Neural cell (in vitro differentiated cells): ENCODE data around the gene MTA1. TPM values are rescaled to one million over a fixed set of nuclear protein-coding genes. Genes with fewer than 3 reads are reported as not detected.

Source experiments
- H2AFZ ChIP-seq: fragments of 200-600, 300-800 bp; sonication (generic), shearing (Covaris generic); 2 replicates; pipeline ENCODE4 v1.6.0; 2014; ENCODE audit warnings: low read depth, mild to moderate bottlenecking, antibody characterized with exemption, low read length, moderate library complexity
- H3F3A ChIP-seq: fragments of 200-600 bp; shearing (Covaris generic); 2 replicates; pipeline ENCODE4 v1.6.1; 2016; ENCODE audit warnings: mild to moderate bottlenecking, moderate library complexity, mixed read lengths, antibody characterized with exemption, low read length; ENCODE audit not compliant: insufficient read depth, poor library complexity, severe bottlenecking
- H3K27ac ChIP-seq: fragments of 200-600, 300-800 bp; sonication (generic), shearing (Covaris generic); 2 replicates; pipeline ENCODE4 v1.5.1; 2014; ENCODE audit warnings: mild to moderate bottlenecking, low read length, moderate library complexity
- H3K27me3 ChIP-seq: fragments of 300-800, 200-600 bp; sonication (generic), shearing (Covaris generic); 2 replicates; pipeline ENCODE4 v1.6.0; 2014; ENCODE audit warnings: mild to moderate bottlenecking, low read depth, low read length, moderate library complexity; ENCODE audit not compliant: insufficient read depth
- H3K36me3 ChIP-seq: fragments of 300-800, 200-600 bp; sonication (generic), shearing (Covaris generic); 2 replicates; pipeline ENCODE4 v1.5.1; 2014; ENCODE audit warnings: mild to moderate bottlenecking, antibody characterized with exemption, low read length, moderate library complexity; ENCODE audit not compliant: insufficient read depth
- H3K4me2 ChIP-seq: fragments of 300-800, 200-600 bp; sonication (generic), shearing (Covaris generic); 2 replicates; pipeline ENCODE4 v1.6.0; 2014; ENCODE audit warnings: mild to moderate bottlenecking, low read length
- H3K4me3 ChIP-seq: fragments of 300-800, 200-600 bp; sonication (generic), shearing (Covaris generic); 2 replicates; pipeline ENCODE4 v1.5.1; 2014; ENCODE audit warnings: mild to moderate bottlenecking, low read length, moderate library complexity
- H3K79me2 ChIP-seq: fragments of 200-600 bp; shearing (Covaris generic); replicated peaks from 2 replicates; pipeline ENCODE4 v1.6.0; 2014; ENCODE audit warnings: mild to moderate bottlenecking, low read length, moderate library complexity; ENCODE audit not compliant: insufficient read depth
- H3K9ac ChIP-seq: fragments of 300-800, 200-600 bp; sonication (generic), shearing (Covaris generic); 2 replicates; pipeline ENCODE4 v1.6.1; 2016; ENCODE audit warnings: mild to moderate bottlenecking, low read length, mixed read lengths
- H3K9me2 ChIP-seq: fragments of 200-600 bp; shearing (Covaris generic); 2 replicates; pipeline ENCODE4 v1.6.1; 2016; ENCODE audit warnings: mild to moderate bottlenecking, low read length, mixed read lengths; ENCODE audit not compliant: insufficient read depth
- H3K9me3 ChIP-seq: fragments of 200-600, 300-800 bp; sonication (generic), shearing (Covaris generic); 2 replicates; pipeline ENCODE4 v1.6.1; 2016; ENCODE audit warnings: mild to moderate bottlenecking, mixed run types, low read length, moderate library complexity, mixed read lengths
- H4K20me1 ChIP-seq: fragments of 200-600 bp; shearing (Covaris generic); 2 replicates; pipeline ENCODE4 v1.6.1; 2016; ENCODE audit warnings: mild to moderate bottlenecking, mixed run types; ENCODE audit not compliant: insufficient read depth
- EP300 ChIP-seq: fragments of 450-650 bp; conservative IDR thresholded peaks from 2 replicates; pipeline ENCODE4 v1.6.1; 2014; ENCODE audit warnings: antibody characterized with exemption, mild to moderate bottlenecking, moderate library complexity; ENCODE audit not compliant: poor library complexity, severe bottlenecking
- EZH2 ChIP-seq: fragments of 200-600, 300-800 bp; shearing (Covaris generic), sonication (generic); IDR thresholded peaks from 2 replicates; pipeline ENCODE4 v1.6.1; 2014; ENCODE audit warnings: antibody characterized with exemption, low read length, borderline replicate concordance, mild to moderate bottlenecking; ENCODE audit not compliant: insufficient read depth, poor library complexity, severe bottlenecking
- MXI1 ChIP-seq: fragments of 450-650 bp; conservative IDR thresholded peaks from 2 replicates; pipeline ENCODE4 v1.6.1; 2014; ENCODE audit warnings: antibody characterized with exemption, mild to moderate bottlenecking; ENCODE audit not compliant: poor library complexity, severe bottlenecking
- POLR2AphosphoS5 ChIP-seq: IDR thresholded peaks from 2 replicates; pipeline ENCODE4 v1.6.1; 2012
- RAD21 ChIP-seq: fragments of 450-650 bp; conservative IDR thresholded peaks from 2 replicates; pipeline ENCODE4 v1.6.1; 2014; ENCODE audit warnings: antibody characterized with exemption, mild to moderate bottlenecking, moderate library complexity
- SMC3 ChIP-seq: fragments of 450-650 bp; conservative IDR thresholded peaks from 2 replicates; pipeline ENCODE4 v1.6.1; 2014; ENCODE audit warnings: antibody characterized with exemption, mild to moderate bottlenecking, moderate library complexity; ENCODE audit not compliant: poor library complexity
- TAF1 ChIP-seq: IDR thresholded peaks from 2 replicates; pipeline ENCODE4 v1.6.1; 2012; ENCODE audit warnings: low read depth
- polyA plus RNA-seq: library from polyadenylated mRNA; depleted of rRNA; stranded (reverse); fragments of >200 nt; gene quantifications from 2 replicates; pipeline ENCODE4 v1.2.3, GENCODE V29; 2014
- TF ChIP-seq, protein P1 (sequence below): fragments of 450-650 bp; IDR thresholded peaks from 2 replicates; pipeline ENCODE4 v1.5.1; 2014; ENCODE audit warnings: antibody characterized with exemption, mild to moderate bottlenecking, moderate library complexity; ENCODE audit not compliant: poor library complexity, severe bottlenecking
- TF ChIP-seq, protein P2 (sequence below): IDR thresholded peaks from 2 replicates; pipeline ENCODE4 v1.6.1; 2012; ENCODE audit warnings: borderline replicate concordance

MTA1 gene
- polyA plus RNA-seq, 1 donor from 2014 or later, result 94.0 TPM

DNA sequence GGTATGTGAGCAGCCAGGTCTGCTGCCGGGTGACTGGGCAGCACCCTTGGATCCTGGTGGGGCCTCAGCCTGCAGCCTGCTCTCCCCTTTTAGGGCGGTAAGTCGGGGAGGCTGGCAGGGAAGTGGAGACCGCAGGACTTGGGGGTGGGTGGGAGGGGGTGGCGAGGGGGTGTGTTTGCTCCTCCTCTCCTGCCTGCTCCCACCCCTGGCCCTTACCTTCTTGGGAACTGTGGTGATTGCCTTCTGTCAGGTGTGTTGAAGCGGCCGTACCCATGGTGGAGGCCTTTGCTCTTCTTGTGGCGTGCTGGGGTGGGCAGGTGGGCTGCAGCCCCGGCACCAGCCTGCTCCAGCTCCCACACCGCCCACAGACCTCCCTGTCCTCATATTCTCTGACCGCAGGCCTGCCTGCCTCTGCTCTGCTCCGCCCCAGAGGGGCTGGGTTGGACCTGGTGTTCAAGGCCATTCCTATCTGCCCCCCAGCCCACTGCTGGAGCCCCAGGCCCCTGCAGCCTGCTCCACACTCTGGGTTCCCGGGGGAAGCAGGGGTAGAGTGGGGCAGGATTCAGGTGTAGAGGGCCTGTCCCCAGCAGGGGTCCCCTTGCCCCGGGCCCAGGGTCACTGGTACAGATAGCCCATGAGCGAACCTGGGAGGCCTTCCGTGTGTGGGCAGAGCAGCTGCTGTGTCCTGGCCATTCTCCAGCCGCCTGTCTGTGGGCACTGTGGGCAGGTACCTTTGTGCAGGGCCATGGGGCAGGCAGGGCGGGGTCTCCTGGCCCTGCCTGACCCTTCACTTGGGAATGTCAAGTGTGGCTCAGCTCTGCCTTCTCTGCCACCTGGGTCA is 76.6 kb downstream of the MTA1 start (continued):
- TF ChIP-seq TAF1 (no peak), EZH2 (no peak), RAD21 (no peak), EP300 (no peak)

DNA sequence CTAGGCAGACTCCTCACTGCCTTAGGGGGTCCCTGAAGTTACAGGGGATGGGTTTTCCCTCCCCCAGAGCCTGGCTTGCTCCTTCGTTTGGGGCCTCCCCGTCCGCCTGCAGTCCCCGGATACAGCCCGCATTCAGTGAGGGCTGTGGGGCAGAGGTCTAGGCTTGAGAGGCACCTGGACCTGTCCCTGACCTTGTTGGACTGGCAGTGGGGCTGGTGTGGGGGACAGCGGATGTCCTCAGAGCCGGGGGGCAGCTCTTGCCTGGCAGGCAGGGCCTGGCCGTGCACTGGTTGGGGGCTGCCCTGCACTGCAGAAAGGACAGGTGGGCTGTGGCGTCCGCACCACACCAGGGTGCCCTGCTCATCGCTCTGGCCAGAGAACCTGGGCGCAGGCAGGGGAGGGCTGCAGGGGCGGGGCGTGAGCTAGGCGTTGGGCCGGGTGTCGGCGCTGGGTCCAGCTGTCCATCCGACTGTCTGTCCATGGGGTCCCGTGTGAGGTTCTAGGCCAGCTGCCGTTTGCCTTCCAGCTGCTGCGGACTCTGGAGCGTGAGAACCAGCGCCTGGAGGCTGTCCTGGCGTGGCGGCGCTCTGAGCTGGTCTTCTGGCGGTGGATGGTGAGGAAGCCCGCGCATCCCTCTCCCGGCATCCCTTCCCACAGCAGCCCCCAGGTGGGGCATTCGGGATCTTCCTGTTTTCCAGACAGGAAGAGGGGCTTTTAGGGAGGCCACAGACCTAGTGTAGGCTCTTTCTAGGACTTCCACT is 77.4 kb downstream of the MTA1 start:
- Histone ChIP-seq H4K20me1 (no peaks in the 10 kb centered on the region), H3K9me3 (no peaks in the 10 kb centered on the region), H3K4me2 (no peak overlapping the region), H3K9me2 (no peaks in the 10 kb centered on the region), H3K79me2 (no peaks in the 10 kb centered on the region), H3K9ac (no peak overlapping the region), H3F3A (no peaks in the 10 kb centered on the region), H3K4me3 (no peak overlapping the region), H3K36me3 (no peaks in the 10 kb centered on the region), H3K27me3 (no peaks in the 10 kb centered on the region), H2AFZ (no peak overlapping the region), H3K27ac (no peak overlapping the region)
- TF ChIP-seq POLR2AphosphoS5 (no peak), EP300 (no peak), EZH2 (no peak), RAD21 (no peak), SMC3 (no peak), TAF1 (no peak), MXI1 (no peak)
- TF ChIP-seq, protein P1, sequence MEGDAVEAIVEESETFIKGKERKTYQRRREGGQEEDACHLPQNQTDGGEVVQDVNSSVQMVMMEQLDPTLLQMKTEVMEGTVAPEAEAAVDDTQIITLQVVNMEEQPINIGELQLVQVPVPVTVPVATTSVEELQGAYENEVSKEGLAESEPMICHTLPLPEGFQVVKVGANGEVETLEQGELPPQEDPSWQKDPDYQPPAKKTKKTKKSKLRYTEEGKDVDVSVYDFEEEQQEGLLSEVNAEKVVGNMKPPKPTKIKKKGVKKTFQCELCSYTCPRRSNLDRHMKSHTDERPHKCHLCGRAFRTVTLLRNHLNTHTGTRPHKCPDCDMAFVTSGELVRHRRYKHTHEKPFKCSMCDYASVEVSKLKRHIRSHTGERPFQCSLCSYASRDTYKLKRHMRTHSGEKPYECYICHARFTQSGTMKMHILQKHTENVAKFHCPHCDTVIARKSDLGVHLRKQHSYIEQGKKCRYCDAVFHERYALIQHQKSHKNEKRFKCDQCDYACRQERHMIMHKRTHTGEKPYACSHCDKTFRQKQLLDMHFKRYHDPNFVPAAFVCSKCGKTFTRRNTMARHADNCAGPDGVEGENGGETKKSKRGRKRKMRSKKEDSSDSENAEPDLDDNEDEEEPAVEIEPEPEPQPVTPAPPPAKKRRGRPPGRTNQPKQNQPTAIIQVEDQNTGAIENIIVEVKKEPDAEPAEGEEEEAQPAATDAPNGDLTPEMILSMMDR, result no peak
- TF ChIP-seq, protein P2, sequence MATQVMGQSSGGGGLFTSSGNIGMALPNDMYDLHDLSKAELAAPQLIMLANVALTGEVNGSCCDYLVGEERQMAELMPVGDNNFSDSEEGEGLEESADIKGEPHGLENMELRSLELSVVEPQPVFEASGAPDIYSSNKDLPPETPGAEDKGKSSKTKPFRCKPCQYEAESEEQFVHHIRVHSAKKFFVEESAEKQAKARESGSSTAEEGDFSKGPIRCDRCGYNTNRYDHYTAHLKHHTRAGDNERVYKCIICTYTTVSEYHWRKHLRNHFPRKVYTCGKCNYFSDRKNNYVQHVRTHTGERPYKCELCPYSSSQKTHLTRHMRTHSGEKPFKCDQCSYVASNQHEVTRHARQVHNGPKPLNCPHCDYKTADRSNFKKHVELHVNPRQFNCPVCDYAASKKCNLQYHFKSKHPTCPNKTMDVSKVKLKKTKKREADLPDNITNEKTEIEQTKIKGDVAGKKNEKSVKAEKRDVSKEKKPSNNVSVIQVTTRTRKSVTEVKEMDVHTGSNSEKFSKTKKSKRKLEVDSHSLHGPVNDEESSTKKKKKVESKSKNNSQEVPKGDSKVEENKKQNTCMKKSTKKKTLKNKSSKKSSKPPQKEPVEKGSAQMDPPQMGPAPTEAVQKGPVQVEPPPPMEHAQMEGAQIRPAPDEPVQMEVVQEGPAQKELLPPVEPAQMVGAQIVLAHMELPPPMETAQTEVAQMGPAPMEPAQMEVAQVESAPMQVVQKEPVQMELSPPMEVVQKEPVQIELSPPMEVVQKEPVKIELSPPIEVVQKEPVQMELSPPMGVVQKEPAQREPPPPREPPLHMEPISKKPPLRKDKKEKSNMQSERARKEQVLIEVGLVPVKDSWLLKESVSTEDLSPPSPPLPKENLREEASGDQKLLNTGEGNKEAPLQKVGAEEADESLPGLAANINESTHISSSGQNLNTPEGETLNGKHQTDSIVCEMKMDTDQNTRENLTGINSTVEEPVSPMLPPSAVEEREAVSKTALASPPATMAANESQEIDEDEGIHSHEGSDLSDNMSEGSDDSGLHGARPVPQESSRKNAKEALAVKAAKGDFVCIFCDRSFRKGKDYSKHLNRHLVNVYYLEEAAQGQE, result no peak
